ENCODE data around the gene LGALS9. TPM values are rescaled to one million over a fixed set of nuclear protein-coding genes. Genes with fewer than 3 reads are reported as not detected.
A peak's percentile ranks its signal among the peaks of the same experiment; 100 is the strongest.
"Not testable (repeated sequence)": the region's sequence is repeated elsewhere in the genome, so short reads cannot be mapped to it uniquely, and the experiment has no call there.

LGALS9 gene
- total RNA-seq, 1 donor from 2014 or later: 9.4 TPM

DNA sequence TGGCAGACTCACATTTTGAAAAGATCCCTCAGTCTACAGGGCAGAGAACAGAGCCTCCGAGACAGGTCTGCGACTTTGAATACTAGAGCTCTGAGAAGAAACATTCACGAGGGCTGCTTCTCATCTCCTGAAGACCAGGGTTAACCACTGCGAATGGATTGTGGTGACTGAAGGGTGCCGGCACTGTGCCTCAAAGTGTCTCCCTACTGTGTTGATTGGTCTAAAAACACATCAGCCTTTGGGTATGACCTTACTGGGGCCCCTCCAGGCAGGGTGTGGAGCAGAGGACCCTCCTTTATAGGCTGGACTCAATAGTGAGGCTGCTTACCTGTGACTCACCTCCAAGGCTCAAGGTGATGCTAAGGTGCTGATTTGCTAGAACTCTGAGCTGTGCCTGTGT lies 2.6 kb upstream of the LGALS9 start:
- no peaks in the 10 kb centered on the region for H3K9me3 ChIP-seq (ENCODE audit: insufficient read depth, low read depth, low read length)
- no peak overlapping the region for H3K27ac ChIP-seq (ENCODE audit: low read depth, low read length)
- no peaks in the 10 kb centered on the region for H3K79me2 ChIP-seq (ENCODE audit: insufficient read depth, low read length)
- peaks cover 9% of the 10 kb centered on the region for H3K36me3 ChIP-seq (ENCODE audit: insufficient read depth, low read length)
- FAIRE-seq: no peak
- Mint-ChIP-seq H3K9me3 (ENCODE audit: unreplicated experiment) (no peaks in the 10 kb centered on the region), H3K4me1 (ENCODE audit: low read depth, unreplicated experiment) (peaks cover 10% of the 10 kb centered on the region), H3K27me3 (ENCODE audit: low read depth, unreplicated experiment) (no peaks in the 10 kb centered on the region), H3K27ac (ENCODE audit: unreplicated experiment) (no peak overlapping the region), H3K36me3 (ENCODE audit: low read depth, unreplicated experiment) (peaks cover 34% of the 10 kb centered on the region), H3K4me3 (ENCODE audit: unreplicated experiment) (no peak overlapping the region)
- TF ChIP-seq, protein P1, sequence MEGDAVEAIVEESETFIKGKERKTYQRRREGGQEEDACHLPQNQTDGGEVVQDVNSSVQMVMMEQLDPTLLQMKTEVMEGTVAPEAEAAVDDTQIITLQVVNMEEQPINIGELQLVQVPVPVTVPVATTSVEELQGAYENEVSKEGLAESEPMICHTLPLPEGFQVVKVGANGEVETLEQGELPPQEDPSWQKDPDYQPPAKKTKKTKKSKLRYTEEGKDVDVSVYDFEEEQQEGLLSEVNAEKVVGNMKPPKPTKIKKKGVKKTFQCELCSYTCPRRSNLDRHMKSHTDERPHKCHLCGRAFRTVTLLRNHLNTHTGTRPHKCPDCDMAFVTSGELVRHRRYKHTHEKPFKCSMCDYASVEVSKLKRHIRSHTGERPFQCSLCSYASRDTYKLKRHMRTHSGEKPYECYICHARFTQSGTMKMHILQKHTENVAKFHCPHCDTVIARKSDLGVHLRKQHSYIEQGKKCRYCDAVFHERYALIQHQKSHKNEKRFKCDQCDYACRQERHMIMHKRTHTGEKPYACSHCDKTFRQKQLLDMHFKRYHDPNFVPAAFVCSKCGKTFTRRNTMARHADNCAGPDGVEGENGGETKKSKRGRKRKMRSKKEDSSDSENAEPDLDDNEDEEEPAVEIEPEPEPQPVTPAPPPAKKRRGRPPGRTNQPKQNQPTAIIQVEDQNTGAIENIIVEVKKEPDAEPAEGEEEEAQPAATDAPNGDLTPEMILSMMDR (IDR thresholded peaks at IDR 0.05; ENCODE audit: insufficient read depth, low read depth, low read length): no peak
- no peak for TF ChIP-seq EZH2 (IDR thresholded peaks at IDR 0.05; ENCODE audit: insufficient read depth, low read length)
- H3K27me3 ChIP-seq (ENCODE audit: insufficient read depth, low read length): no peaks in the 10 kb centered on the region
- H3K4me1 ChIP-seq (ENCODE audit: insufficient read depth, low read length): peaks cover 8% of the 10 kb centered on the region
- H3K4me2 ChIP-seq (ENCODE audit: low read length): no peak overlapping the region
- no peak overlapping the region for H2AFZ ChIP-seq (ENCODE audit: low read depth, low read length)
- no peak for DNase-seq (ENCODE audit: low read depth)
- H3K4me3 ChIP-seq (ENCODE audit: insufficient read depth, low read depth, low read length): no peak overlapping the region
- peaks cover 10% of the 10 kb centered on the region for H4K20me1 ChIP-seq (ENCODE audit: insufficient read depth, low read length)
- no peak overlapping the region for H3K9ac ChIP-seq (ENCODE audit: low read length)

DNA sequence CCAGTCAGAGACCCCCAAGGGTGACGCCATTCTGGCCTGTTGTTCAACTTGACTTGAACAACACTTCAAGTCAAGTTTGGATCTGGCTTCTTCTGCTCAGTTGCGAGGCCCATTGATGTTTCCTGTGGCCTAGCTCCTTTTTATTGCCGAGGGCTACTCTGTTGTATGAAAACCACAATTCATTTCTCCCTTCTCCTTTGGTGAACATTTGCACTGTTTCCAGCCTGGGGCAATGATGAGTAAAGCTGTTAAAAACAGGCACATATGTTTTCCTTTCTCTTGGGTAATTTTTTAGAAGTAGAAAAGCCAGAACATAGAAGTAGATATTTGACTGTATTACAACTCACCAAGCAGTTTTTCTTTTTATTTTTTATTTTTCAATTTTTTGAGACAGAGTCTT lies 1.7 kb upstream of the LGALS9 start:
- not testable (repeated sequence) for DNase-seq (ENCODE audit: low read depth); H3K4me1 ChIP-seq (ENCODE audit: insufficient read depth, low read length); H3K36me3 ChIP-seq (ENCODE audit: insufficient read depth, low read length); H3K4me3 Mint-ChIP-seq (ENCODE audit: unreplicated experiment); H3K9me3 ChIP-seq (ENCODE audit: insufficient read depth, low read depth, low read length); H3K27ac Mint-ChIP-seq (ENCODE audit: unreplicated experiment); H3K27me3 Mint-ChIP-seq (ENCODE audit: low read depth, unreplicated experiment); H3K9me3 Mint-ChIP-seq (ENCODE audit: unreplicated experiment); H3K27ac ChIP-seq (ENCODE audit: low read depth, low read length); H3K4me3 ChIP-seq (ENCODE audit: insufficient read depth, low read depth, low read length); H3K9ac ChIP-seq (ENCODE audit: low read length); H3K79me2 ChIP-seq (ENCODE audit: insufficient read depth, low read length); H3K4me2 ChIP-seq (ENCODE audit: low read length); H3K27me3 ChIP-seq (ENCODE audit: insufficient read depth, low read length); H4K20me1 ChIP-seq (ENCODE audit: insufficient read depth, low read length); H2AFZ ChIP-seq (ENCODE audit: low read depth, low read length); FAIRE-seq
- peaks cover 10% of the 10 kb centered on the region for H3K4me1 Mint-ChIP-seq (ENCODE audit: low read depth, unreplicated experiment)
- H3K36me3 Mint-ChIP-seq (ENCODE audit: low read depth, unreplicated experiment): peaks cover 29% of the 10 kb centered on the region

DNA sequence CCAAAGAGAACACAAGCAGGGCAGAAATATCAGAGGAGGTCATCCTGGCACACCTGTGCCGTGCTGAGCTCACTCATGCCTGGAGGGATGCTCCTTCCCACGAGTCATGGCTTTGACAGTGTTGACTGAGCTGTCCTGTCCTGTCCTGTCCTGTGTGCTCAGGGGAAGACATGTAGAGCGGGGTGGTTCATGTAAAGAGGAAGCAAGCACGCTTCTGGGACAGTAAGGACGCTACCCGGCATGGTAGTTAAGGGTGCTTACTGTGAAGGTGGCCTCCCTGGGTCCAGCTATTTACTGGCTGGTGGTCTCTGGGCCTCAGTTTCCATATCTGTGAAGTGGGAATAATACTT lies 398 bp downstream of the LGALS9 start:
- TF ChIP-seq EZH2 (IDR thresholded peaks at IDR 0.05; ENCODE audit: insufficient read depth, low read length): no peak
- TF ChIP-seq, protein P1 (IDR thresholded peaks at IDR 0.05; ENCODE audit: insufficient read depth, low read depth, low read length): no peak

More for the DNA sequence above, 398 bp downstream of the LGALS9 start:
- H3K27me3 Mint-ChIP-seq (ENCODE audit: low read depth, unreplicated experiment): no peaks in the 10 kb centered on the region
- H3K36me3 Mint-ChIP-seq (ENCODE audit: low read depth, unreplicated experiment): peaks cover 26% of the 10 kb centered on the region
- H3K4me1 Mint-ChIP-seq (ENCODE audit: low read depth, unreplicated experiment): peaks cover 8% of the 10 kb centered on the region
- no peaks in the 10 kb centered on the region for H3K9me3 Mint-ChIP-seq (ENCODE audit: unreplicated experiment)
- Histone ChIP-seq H2AFZ (ENCODE audit: low read depth, low read length) (no peak overlapping the region), H3K4me3 (ENCODE audit: insufficient read depth, low read depth, low read length) (no peak overlapping the region), H3K79me2 (ENCODE audit: insufficient read depth, low read length) (no peaks in the 10 kb centered on the region), H3K9me3 (ENCODE audit: insufficient read depth, low read depth, low read length) (no peaks in the 10 kb centered on the region), H3K4me2 (ENCODE audit: low read length) (peak overlapping the region; percentile 57), H3K27me3 (ENCODE audit: insufficient read depth, low read length) (no peaks in the 10 kb centered on the region), H3K9ac (ENCODE audit: low read length) (peak overlapping the region; percentile 43), H3K27ac (ENCODE audit: low read depth, low read length) (no peak overlapping the region), H4K20me1 (ENCODE audit: insufficient read depth, low read length) (peaks cover 4% of the 10 kb centered on the region), H3K4me1 (ENCODE audit: insufficient read depth, low read length) (peaks cover 8% of the 10 kb centered on the region), H3K36me3 (ENCODE audit: insufficient read depth, low read length) (peaks cover 4% of the 10 kb centered on the region)
- no peak for FAIRE-seq
- no peak for DNase-seq (ENCODE audit: low read depth)
- no peak overlapping the region for H3K4me3 Mint-ChIP-seq (ENCODE audit: unreplicated experiment)
- H3K27ac Mint-ChIP-seq (ENCODE audit: unreplicated experiment): peak overlapping the region; percentile 34
